ENCODE results near the gene DGKI. TPM values are rescaled to one million over a fixed set of nuclear protein-coding genes. Genes with fewer than 3 reads are reported as not detected.

The DGKI gene
- total and polyA plus RNA-seq, 8 donors: under 0.01 to 5.1 (median 0.20) TPM; not detected in 3

DNA sequence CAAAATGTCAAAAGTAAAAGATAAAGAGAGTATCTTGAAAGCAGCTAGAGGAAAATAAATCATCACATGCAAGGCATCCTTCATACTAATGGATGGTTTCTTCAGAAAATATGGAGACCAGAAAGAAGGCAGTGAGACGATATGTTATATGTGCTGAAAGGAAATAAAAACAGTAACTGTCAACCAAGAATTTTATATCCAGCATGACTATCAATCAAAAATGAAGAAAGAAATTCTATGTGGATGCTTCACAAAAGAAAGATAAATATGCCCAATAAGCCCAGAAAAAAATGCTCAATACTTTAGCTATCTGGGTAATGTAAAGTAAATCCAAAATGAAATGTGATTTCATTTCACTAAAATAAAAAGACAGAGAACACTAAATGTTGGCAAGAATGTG, 142.1 kb downstream of the DGKI start:
- WGBS, 5 donors: 90 to 97% (median 93%) methylated on average over 1 of the region's 1 CpG
- intact Hi-C loops (cut with DNase I; ENCODE audit: low total_unique reads): no loop called here
- H3K4me1 ChIP-seq: no peaks in the 10 kb centered on the region
- DNase-seq: no peak
- H3K27ac ChIP-seq: no peak overlapping the region
- H3K9me3 ChIP-seq: peaks cover 0 to 29% (median 22%) of the 10 kb centered on the region in 4 donors
- no peaks in the 10 kb centered on the region for H3K36me3 ChIP-seq
- TF ChIP-seq EP300 (IDR thresholded peaks at IDR 0.05): no peak
- TF ChIP-seq, protein P1, sequence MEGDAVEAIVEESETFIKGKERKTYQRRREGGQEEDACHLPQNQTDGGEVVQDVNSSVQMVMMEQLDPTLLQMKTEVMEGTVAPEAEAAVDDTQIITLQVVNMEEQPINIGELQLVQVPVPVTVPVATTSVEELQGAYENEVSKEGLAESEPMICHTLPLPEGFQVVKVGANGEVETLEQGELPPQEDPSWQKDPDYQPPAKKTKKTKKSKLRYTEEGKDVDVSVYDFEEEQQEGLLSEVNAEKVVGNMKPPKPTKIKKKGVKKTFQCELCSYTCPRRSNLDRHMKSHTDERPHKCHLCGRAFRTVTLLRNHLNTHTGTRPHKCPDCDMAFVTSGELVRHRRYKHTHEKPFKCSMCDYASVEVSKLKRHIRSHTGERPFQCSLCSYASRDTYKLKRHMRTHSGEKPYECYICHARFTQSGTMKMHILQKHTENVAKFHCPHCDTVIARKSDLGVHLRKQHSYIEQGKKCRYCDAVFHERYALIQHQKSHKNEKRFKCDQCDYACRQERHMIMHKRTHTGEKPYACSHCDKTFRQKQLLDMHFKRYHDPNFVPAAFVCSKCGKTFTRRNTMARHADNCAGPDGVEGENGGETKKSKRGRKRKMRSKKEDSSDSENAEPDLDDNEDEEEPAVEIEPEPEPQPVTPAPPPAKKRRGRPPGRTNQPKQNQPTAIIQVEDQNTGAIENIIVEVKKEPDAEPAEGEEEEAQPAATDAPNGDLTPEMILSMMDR (IDR thresholded peaks at IDR 0.05): no peak
- no peak for TF ChIP-seq POLR2A (IDR thresholded peaks at IDR 0.05)
- no peak for TF ChIP-seq POLR2AphosphoS5 (IDR thresholded peaks at IDR 0.05)
- H3K27me3 ChIP-seq: no peaks in the 10 kb centered on the region
- no peak overlapping the region for H3K4me3 ChIP-seq

DNA sequence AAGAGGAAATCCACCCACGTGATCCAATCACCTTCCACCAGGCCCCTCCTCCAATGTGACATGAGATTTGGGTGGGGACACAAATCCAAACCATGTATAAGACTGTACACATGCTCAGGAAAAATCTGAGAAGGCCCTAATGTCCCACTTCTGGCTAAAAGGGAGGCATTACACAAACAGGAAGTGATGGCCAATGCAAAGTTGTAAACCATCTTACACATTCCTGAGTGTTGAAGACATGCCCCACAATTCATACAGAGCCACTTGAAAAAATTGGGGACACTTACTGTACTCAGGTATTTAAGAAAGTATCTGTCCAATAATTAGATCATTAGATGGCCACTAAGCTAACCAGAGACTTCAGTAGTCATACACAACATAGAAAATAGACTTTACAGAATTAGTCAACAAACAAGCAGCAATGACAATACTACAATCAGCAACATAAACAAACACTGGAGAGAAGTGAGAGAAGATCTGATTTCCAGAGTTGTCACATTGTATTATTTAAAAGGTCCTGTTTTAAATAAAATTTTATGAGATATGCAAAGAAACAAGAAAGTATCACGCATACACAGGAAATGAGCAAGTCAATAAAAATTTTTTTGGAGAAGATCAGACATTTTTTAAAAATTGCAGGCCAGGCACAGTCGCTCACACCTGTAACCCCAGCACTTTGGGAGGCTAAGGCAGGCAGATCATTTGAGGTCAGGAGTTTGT, 143.3 kb downstream of the DGKI start:
- no peak for DNase-seq
- Histone ChIP-seq H3K27ac (no peak overlapping the region), H3K9me3 (peaks cover 0 to 29% (median 22%) of the 10 kb centered on the region in 4 donors), H3K36me3 (no peaks in the 10 kb centered on the region), H3K27me3 (no peaks in the 10 kb centered on the region), H3K4me1 (no peaks in the 10 kb centered on the region), H3K4me3 (no peak overlapping the region)
- intact Hi-C loops (cut with DNase I; ENCODE audit: low total_unique reads): no loop called here
- TF ChIP-seq EP300 (IDR thresholded peaks at IDR 0.05) (no peak), POLR2A (IDR thresholded peaks at IDR 0.05) (no peak), POLR2AphosphoS5 (IDR thresholded peaks at IDR 0.05) (no peak)
- TF ChIP-seq, protein P1 (IDR thresholded peaks at IDR 0.05): no peak
- WGBS, 5 donors: 86 to 91% (median 87%) methylated on average over 3 of the region's 3 CpGs

DNA sequence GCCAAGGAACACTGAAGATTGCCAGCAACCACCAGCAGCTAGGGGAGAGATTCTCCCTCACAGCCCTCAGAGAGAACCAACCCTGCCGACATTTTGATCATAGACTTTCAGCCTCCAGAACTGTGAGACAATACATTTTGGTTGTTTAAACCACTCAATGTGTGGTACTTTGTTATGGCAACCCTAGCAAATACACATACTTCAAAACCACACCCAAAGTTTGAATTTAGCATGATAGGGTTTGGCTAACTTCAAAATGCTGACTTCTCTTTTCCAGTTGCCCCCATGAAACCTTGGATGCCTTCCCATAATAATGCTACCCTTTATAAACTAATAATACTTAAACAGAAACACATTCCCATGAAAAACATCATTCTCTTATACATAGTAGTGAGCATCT, 149.8 kb downstream of the DGKI start:
- Histone ChIP-seq H3K27ac (no peak overlapping the region), H3K27me3 (no peaks in the 10 kb centered on the region), H3K4me1 (no peaks in the 10 kb centered on the region), H3K36me3 (no peaks in the 10 kb centered on the region), H3K9me3 (no peaks in the 10 kb centered on the region), H3K4me3 (no peak overlapping the region)
- TF ChIP-seq POLR2AphosphoS5 (IDR thresholded peaks at IDR 0.05) (no peak), POLR2A (IDR thresholded peaks at IDR 0.05) (no peak), EP300 (IDR thresholded peaks at IDR 0.05) (no peak)
- TF ChIP-seq, protein P1 (IDR thresholded peaks at IDR 0.05): no peak
- no peak for DNase-seq
- 78 to 92% (median 88%) methylated on average over 1 of the region's 1 CpG for WGBS, 5 donors
- intact Hi-C loops (cut with DNase I; ENCODE audit: low total_unique reads): no loop called here

DNA sequence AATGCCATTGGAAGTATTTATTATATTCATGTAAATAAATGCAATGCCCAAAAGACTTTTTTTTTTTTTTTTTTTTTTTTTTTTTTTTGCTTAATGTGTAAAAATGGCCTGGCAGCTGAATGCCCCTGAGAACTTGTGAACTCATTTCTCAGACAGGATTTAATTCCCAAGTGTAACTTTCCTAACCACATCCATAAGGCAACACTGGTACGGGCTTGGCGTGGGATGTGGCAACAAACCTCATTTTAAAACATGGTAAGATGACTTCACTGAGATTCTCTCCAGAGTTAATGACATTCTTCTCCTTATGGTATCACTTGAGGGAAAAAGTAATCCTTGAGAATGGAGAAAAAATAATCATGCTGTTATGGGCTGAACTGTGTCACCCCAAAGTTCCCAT, 150.4 kb downstream of the DGKI start:
- WGBS, 5 donors: 82 to 94% (median 93%) methylated on average over 2 of the region's 2 CpGs
- TF ChIP-seq POLR2A (IDR thresholded peaks at IDR 0.05) (no peak), EP300 (IDR thresholded peaks at IDR 0.05) (no peak), POLR2AphosphoS5 (IDR thresholded peaks at IDR 0.05) (no peak)
- TF ChIP-seq, protein P1 (IDR thresholded peaks at IDR 0.05): no peak
- Histone ChIP-seq H3K27me3 (no peaks in the 10 kb centered on the region), H3K4me3 (no peak overlapping the region), H3K4me1 (no peaks in the 10 kb centered on the region), H3K27ac (no peak overlapping the region), H3K9me3 (no peaks in the 10 kb centered on the region), H3K36me3 (no peaks in the 10 kb centered on the region)
- intact Hi-C loops (cut with DNase I; ENCODE audit: low total_unique reads): no loop called here
- no peak for DNase-seq

Measured in stomach (tissue), 9 donors.